A549 (cell line): ENCODE measurements around the gene MCIDAS. TPM values are rescaled to one million over a fixed set of nuclear protein-coding genes. Genes with fewer than 3 reads are reported as not detected.
A peak's percentile ranks its signal among the peaks of the same experiment; 100 is the strongest.

Experiments
- ATAC-seq, 2 experiments: fragments of 200-7000 bp in 1 of 2; fragments of >200 bp in 1 of 2; cut with Nextera tagmentation in 1 of 2; cut with Tn5 transposase in 1 of 2; 3 replicates each; pipeline versions ENCODE4 v1.8.0 to v1.9.1; 2018 to 2020; ENCODE audit warnings: mild to moderate bottlenecking in 1 of 2, moderate library complexity in 1 of 2
- CTCF ChIA-PET: fragments of 300-600 bp; sonication (Branson Sonifier 250); formaldehyde crosslinking; extraction: SDS; loops from one replicate; lab custom pipeline; 2021; ENCODE audit warnings: antibody characterized with exemption, inconsistent platforms; lab: Yijun Ruan, JAX
- POLR2A ChIA-PET: fragments of 350-600 bp; formaldehyde crosslinking; extraction: SDS; loops from one replicate; lab custom pipeline; 2021; ENCODE audit warnings: antibody characterized with exemption, inconsistent platforms; lab: Yijun Ruan, JAX
- DNase-seq, 2 experiments: peaks; one replicate each; pipeline versions ENCODE4 v3.0.0 to v3.0.0-alpha.2; 2011 to 2016; ENCODE audit warnings: low read depth in 1 of 2, low spot score in 1 of 2
- FAIRE-seq: peaks from 2 replicates; lab custom pipeline; 2011; peaks lifted over from hg19 to GRCh38; lab: Jason Lieb, UNC
- H3K27ac ChIP-seq, 2 experiments: fragments of >200 bp; sonication (Bioruptor Twin); formaldehyde crosslinking; 3 replicates each; pipeline ENCODE4 v1.5.1; 2016 to 2017
- H3K4me1 ChIP-seq: fragments of >200 bp; sonication (Bioruptor Twin); formaldehyde crosslinking; 3 replicates; pipeline ENCODE4 v1.6.1; 2016
- H3K4me2 ChIP-seq: fragments of >200 bp; sonication (Bioruptor Twin); formaldehyde crosslinking; 3 replicates; pipeline ENCODE4 v1.6.1; 2016
- H3K4me3 ChIP-seq: fragments of >200 bp; sonication (Bioruptor Twin); formaldehyde crosslinking; 3 replicates; pipeline ENCODE4 v1.5.1; 2016
- H3K9me3 ChIP-seq: fragments of >200 bp; sonication (Bioruptor Twin); formaldehyde crosslinking; 3 replicates; pipeline ENCODE4 v1.6.1; 2016
- CHD2 ChIP-seq: fragments of 150-350 bp; IDR thresholded peaks from 2 replicates; pipeline ENCODE4 v1.6.1; 2014; ENCODE audit warnings: low read length; ENCODE audit not compliant: partially characterized antibody
- CTCF ChIP-seq: fragments of >200 bp; sonication (Bioruptor Twin); formaldehyde crosslinking; IDR thresholded peaks from 3 replicates; pipeline ENCODE4 v1.5.1; 2016
- E2F6 ChIP-seq: IDR thresholded peaks from 2 replicates; pipeline ENCODE4 v1.6.1; 2012; ENCODE audit warnings: low read depth, borderline replicate concordance
- ELK1 ChIP-seq: fragments of 150-350 bp; IDR thresholded peaks from 2 replicates; pipeline ENCODE4 v1.6.1; 2014; ENCODE audit warnings: low read depth, mild to moderate bottlenecking, low read length
- FOXS1 ChIP-seq: fragments of 250-450 bp; sonication (Bioruptor Pico); IDR thresholded peaks from 2 replicates; pipeline ENCODE4 v1.5.0; 2020; ENCODE audit warnings: mild to moderate bottlenecking, moderate library complexity
- HDAC2 ChIP-seq: fragments of 200-600 bp; sonication (generic); IDR thresholded peaks from 2 replicates; pipeline ENCODE4 v1.6.1; 2016
- HES2 ChIP-seq: fragments of >200 bp; sonication (Bioruptor Twin); formaldehyde crosslinking; IDR thresholded peaks from 2 replicates; pipeline ENCODE4 v1.6.1; 2016
- HEYL ChIP-seq: fragments of 250-450 bp; sonication (Bioruptor Pico); IDR thresholded peaks from 2 replicates; pipeline ENCODE4 v1.8.0; 2021; ENCODE audit warnings: mild to moderate bottlenecking, moderate library complexity
- HOXA7 ChIP-seq: fragments of 250-450 bp; sonication (Bioruptor Pico); IDR thresholded peaks from 2 replicates; pipeline ENCODE4 v1.5.0; 2020; ENCODE audit warnings: mild to moderate bottlenecking, moderate library complexity
- JUN ChIP-seq, 2 experiments: fragments of >200 bp; sonication (Bioruptor Twin); formaldehyde crosslinking; IDR thresholded peaks; 2 replicates in 1 of 2; 3 replicates in 1 of 2; pipeline ENCODE4 v1.6.1; 2016 to 2017
- JUNB ChIP-seq: fragments of >200 bp; sonication (Bioruptor Twin); formaldehyde crosslinking; IDR thresholded peaks from 2 replicates; pipeline ENCODE4 v1.6.1; 2016
- MAFK ChIP-seq: fragments of 450-650 bp; IDR thresholded peaks from 2 replicates; pipeline ENCODE4 v1.6.1; 2014; ENCODE audit not compliant: partially characterized antibody
- MAX ChIP-seq: IDR thresholded peaks from 2 replicates; pipeline ENCODE4 v1.6.1; 2012
- NFE2L2 ChIP-seq: fragments of 150-350 bp; conservative IDR thresholded peaks from 2 replicates; pipeline ENCODE4 v1.6.1; 2014; ENCODE audit warnings: low read length
- NPAS2 ChIP-seq: fragments of 250-450 bp; sonication (Bioruptor Pico); IDR thresholded peaks from 2 replicates; pipeline ENCODE4 v1.8.0; 2022; ENCODE audit warnings: mild to moderate bottlenecking, moderate library complexity, borderline replicate concordance
- PBX3 ChIP-seq: IDR thresholded peaks from 2 replicates; pipeline ENCODE4 v1.6.1; 2012
- PHF8 ChIP-seq: fragments of 200-600 bp; sonication (generic); IDR thresholded peaks from 2 replicates; pipeline ENCODE4 v1.6.1; 2016; ENCODE audit warnings: low read depth, mild to moderate bottlenecking, antibody characterized with exemption, moderate library complexity, borderline replicate concordance
- POLR2A ChIP-seq: IDR thresholded peaks from 2 replicates; pipeline ENCODE4 v1.6.1; 2012; ENCODE audit warnings: mild to moderate bottlenecking, low read length
- POLR2AphosphoS2 ChIP-seq: conservative IDR thresholded peaks from 2 replicates; pipeline ENCODE4 v1.6.1; 2012; ENCODE audit warnings: low read length, improper control_type of control experiment, inconsistent platforms
- RCOR1 ChIP-seq: fragments of 150-350 bp; IDR thresholded peaks from 2 replicates; pipeline ENCODE4 v1.6.1; 2014; ENCODE audit warnings: antibody characterized with exemption, low read length, low read depth
- RNF2 ChIP-seq: fragments of 200-600 bp; sonication (generic); IDR thresholded peaks from 2 replicates; pipeline ENCODE4 v1.6.1; 2016; ENCODE audit warnings: low read depth, mild to moderate bottlenecking, antibody characterized with exemption, moderate library complexity, borderline replicate concordance
- SMC3 ChIP-seq: fragments of >200 bp; sonication (Bioruptor Twin); formaldehyde crosslinking; IDR thresholded peaks from 3 replicates; pipeline ENCODE4 v1.6.1; 2018; ENCODE audit warnings: inconsistent platforms
- USF2 ChIP-seq: fragments of 450-650 bp; IDR thresholded peaks from 2 replicates; pipeline ENCODE4 v1.6.1; 2014; ENCODE audit warnings: antibody characterized with exemption
- ZNF302 ChIP-seq: fragments of 250-450 bp; sonication (Bioruptor Pico); IDR thresholded peaks from 2 replicates; pipeline ENCODE4 v1.9.0; 2021; ENCODE audit warnings: inconsistent platforms, mild to moderate bottlenecking, moderate library complexity
- WGBS: methylation state at CpG from one replicate; pipeline ENCODE4 v1.1.6; 2017; ENCODE audit errors: missing lambda C conversion rate; 5-methylcytosine and 5-hydroxymethylcytosine counted together
- polyA plus RNA-seq, 4 experiments: library from polyadenylated mRNA; depleted of rRNA in 3 of 4; stranded (reverse); fragments of >200 nt; fragmentation: RNase III in 1 of 4; extraction: RNeasy Plus Mini Kit Qiagen cat#74134 plus additional on column Dnase treatment in 1 of 4; gene quantifications; 2 replicates in 3 of 4; 3 replicates in 1 of 4; pipeline ENCODE4 v1.2.3, GENCODE V29; 2011 to 2017

MCIDAS gene
- polyA plus RNA-seq, 2 of the 4 experiments (the other 2 are of a cell fraction), result 2.2 TPM

GRCh38 chr5:55177078-55177477 lies 50.0 kb downstream of the MCIDAS start:
- TF ChIP-seq NPAS2 (CRISPR knock-in tag) (no peak), PBX3 (no peak), JUN (IDR thresholded peaks at IDR 0.05) (no peak), HES2 (no peak), HDAC2 (no peak), POLR2AphosphoS2 (no peak), SMC3 (no peak), FOXS1 (no peak), MAFK (no peak), USF2 (no peak), JUNB (no peak), E2F6 (no peak), MAX (no peak), CTCF (no peak), HOXA7 (CRISPR knock-in tag) (no peak), PHF8 (no peak), ZNF302 (CRISPR knock-in tag) (no peak), HEYL (no peak)
- WGBS, result 20% methylated on average over 2 of the region's 2 CpGs
- H3K4me1 ChIP-seq, result peaks cover 23% of the 10 kb centered on the region
- H3K27ac ChIP-seq, result no peak overlapping the region
- no peak for DNase-seq
- FAIRE-seq, result no peak
- no peak for ATAC-seq
- POLR2A ChIA-PET, result no interaction called here
- CTCF ChIA-PET, result interaction anchor here (0.8 to 3.3 kb wide), 5 partner anchors 9 to 100 kb away, joined by 3 to 20 read pairs (median 11); partner anchors contain the start of gene GPX8
- H3K4me2 ChIP-seq, result peak overlapping the region; percentile 99
- H3K4me3 ChIP-seq, result peak overlapping the region; percentile 47
- H3K9me3 ChIP-seq, result no peaks in the 10 kb centered on the region

GRCh38 chr5:55176176-55176818 lies 50.8 kb downstream of the MCIDAS start:
- 5% methylated on average over 22 of the region's 44 CpGs for WGBS
- TF ChIP-seq POLR2A (0 out of 2 replicates have a peak, but pooled peaks have one; percentile 21), MAX (peak; percentile 83), HES2 (no peak), E2F6 (peak; percentile 92), NFE2L2 (no peak), PBX3 (0 out of 2 replicates have a peak, but pooled peaks have one; percentile 19), RCOR1 (no peak), RNF2 (peak; percentile 45; the same call in 1 of the 2 replicates), ELK1 (no peak), CHD2 (no peak)
- Histone ChIP-seq H3K9me3 (no peaks in the 10 kb centered on the region), H3K4me2 (peak overlapping the region; percentile 99), H3K27ac (peak overlapping the region; percentile 34 to 57; a peak in 3 of 6 replicates), H3K4me1 (peaks cover 23% of the 10 kb centered on the region), H3K4me3 (peak overlapping the region; percentile 47)
- CTCF ChIA-PET, result interaction anchor here (0.9 to 3.3 kb wide), 7 partner anchors 10 to 518 kb away, joined by 3 to 20 read pairs (median 5); partner anchors contain the start of gene GPX8
- DNase-seq, result peak; percentile 70 to 73
- POLR2A ChIA-PET, result interaction anchor here (0.6 to 1.5 kb wide), 2 partner anchors 16 to 358 kb away, joined by 3 to 4 read pairs; partner anchors contain the start of gene GPX8
- ATAC-seq, result peak; percentile 77 to 91
- peak; percentile 13 for FAIRE-seq
